Keratinocyte (primary cell): ENCODE data around the gene NAT10. TPM values are rescaled to one million over a fixed set of nuclear protein-coding genes. Genes with fewer than 3 reads are reported as not detected.
A peak's percentile ranks its signal among the peaks of the same experiment; 100 is the strongest.

Source experiments
- DNase-seq: peaks from one replicate; pipeline ENCODE4 v3.0.0-alpha.2; 2011; ENCODE audit warnings: low read depth, missing footprints, low spot score
- FAIRE-seq: peaks from 2 replicates; lab custom pipeline; 2011; peaks lifted over from hg19 to GRCh38; lab: Jason Lieb, UNC
- H2AFZ ChIP-seq: 2 replicates; pipeline ENCODE4 v1.6.0; 2012; ENCODE audit warnings: low read length, control low read depth, inconsistent platforms; ENCODE audit not compliant: control insufficient read depth
- H3K27ac ChIP-seq: 2 replicates; pipeline ENCODE4 v1.5.1; 2011; ENCODE audit warnings: low read length; ENCODE audit not compliant: control insufficient read depth, insufficient read depth
- H3K27me3 ChIP-seq: 3 replicates; pipeline ENCODE4 v1.6.0; 2011; ENCODE audit warnings: low read length; ENCODE audit not compliant: control insufficient read depth, insufficient read depth; ENCODE audit errors: extremely low read depth
- H3K36me3 ChIP-seq, 2 experiments: 2 replicates in 1 of 2; 3 replicates in 1 of 2; pipeline ENCODE4 v1.5.1; 2011; ENCODE audit warnings: low read length in 2 of 2, mild to moderate bottlenecking in 1 of 2; ENCODE audit not compliant: control insufficient read depth in 2 of 2, insufficient read depth in 2 of 2; ENCODE audit errors: extremely low read depth in 1 of 2
- H3K4me1 ChIP-seq: 3 replicates; pipeline ENCODE4 v1.5.1; 2011; ENCODE audit warnings: low read length; ENCODE audit not compliant: control insufficient read depth, insufficient read depth; ENCODE audit errors: extremely low read depth
- H3K4me2 ChIP-seq: 3 replicates; pipeline ENCODE4 v1.6.0; 2011; ENCODE audit warnings: low read depth, low read length; ENCODE audit not compliant: control insufficient read depth, insufficient read depth; ENCODE audit errors: extremely low read depth
- H3K4me3 ChIP-seq, 3 experiments: fragments of 200-600 bp in 1 of 3; sonication (generic) in 1 of 3; 2 replicates in 2 of 3; 3 replicates in 1 of 3; pipeline ENCODE4 v1.5.1; 2011 to 2016; ENCODE audit warnings: low read length in 3 of 3, mild to moderate bottlenecking in 3 of 3, control low read depth in 2 of 3, inconsistent platforms in 1 of 3, low read depth in 1 of 3, mixed read lengths in 1 of 3, mixed run types in 1 of 3, moderate library complexity in 1 of 3; ENCODE audit not compliant: control insufficient read depth in 2 of 3, insufficient read depth in 2 of 3; ENCODE audit errors: extremely low read depth in 1 of 3
- H3K79me2 ChIP-seq: 2 replicates; pipeline ENCODE4 v1.6.0; 2012; ENCODE audit warnings: low read length; ENCODE audit not compliant: control insufficient read depth, insufficient read depth
- H3K9ac ChIP-seq: 3 replicates; pipeline ENCODE4 v1.6.0; 2011; ENCODE audit warnings: low read length; ENCODE audit not compliant: control insufficient read depth, insufficient read depth; ENCODE audit errors: extremely low read depth
- H3K9me1 ChIP-seq: 3 replicates; pipeline ENCODE4 v1.6.0; 2011; ENCODE audit warnings: low read length; ENCODE audit not compliant: control insufficient read depth, insufficient read depth; ENCODE audit errors: extremely low read depth
- H3K9me3 ChIP-seq: 2 replicates; pipeline ENCODE4 v1.5.1; 2012; ENCODE audit warnings: low read depth, low read length; ENCODE audit not compliant: control insufficient read depth
- H4K20me1 ChIP-seq: 3 replicates; pipeline ENCODE4 v1.6.0; 2011; ENCODE audit warnings: low read length; ENCODE audit not compliant: control insufficient read depth, insufficient read depth; ENCODE audit errors: extremely low read depth
- CTCF ChIP-seq, 3 experiments: IDR thresholded peaks in 1 of 3; conservative IDR thresholded peaks in 1 of 3; optimal IDR thresholded peaks in 1 of 3; 2 replicates in 2 of 3; 3 replicates in 1 of 3; pipeline versions ENCODE3 to v1.5.1; 2011; ENCODE audit warnings: low read length in 3 of 3, mild to moderate bottlenecking in 3 of 3, moderate library complexity in 2 of 3, control low read depth in 1 of 3, inconsistent platforms in 1 of 3; ENCODE audit not compliant: insufficient read depth in 2 of 3; ENCODE audit errors: extremely low read depth in 1 of 3
- EZH2 ChIP-seq: IDR thresholded peaks from one replicate; pipeline ENCODE4 v1.6.1; 2012; ENCODE audit warnings: inconsistent platforms, mild to moderate bottlenecking, low read length, moderate library complexity
- dilution Hi-C: fragments of 300-500 bp; cut with MboI; formaldehyde crosslinking; loops from one replicate; pipeline ENCODE4 v1.7.0; 2020; ENCODE audit warnings: low sequenced_read_pairs; ENCODE audit not compliant: extremely low pct_ligation_motif_present
- polyA plus RNA-seq, 5 experiments: library from polyadenylated mRNA; depleted of rRNA in 3 of 5; stranded (reverse) in 3 of 5; stranded (forward) in 1 of 5; unstranded in 1 of 5; fragments of >200 nt; gene quantifications; 1 replicate in 1 of 5; 2 replicates in 3 of 5; 3 replicates in 1 of 5; pipeline versions ENCODE4 v1.2.1 to v1.2.3, GENCODE V29; 2011 to 2012; ENCODE audit warnings: missing spikeins in 2 of 5, low read depth in 1 of 5, low replicate concordance in 1 of 5

Gene NAT10
- polyA plus RNA-seq, 1 donor (not counting 4 experiments of a cell fraction or from before 2014, with no cell fraction given), result 44.0 TPM

GRCh38 chr11:34174412-34175041 lies 69.1 kb downstream of the NAT10 start:
- H3K4me1 ChIP-seq, result peaks cover 14% of the 10 kb centered on the region
- no peaks in the 10 kb centered on the region for H3K27me3 ChIP-seq
- H3K9me3 ChIP-seq, result no peaks in the 10 kb centered on the region
- H3K9me1 ChIP-seq, result no peaks in the 10 kb centered on the region
- H3K36me3 ChIP-seq, result no peaks in the 10 kb centered on the region
- no peak for DNase-seq
- FAIRE-seq, result no peak
- TF ChIP-seq EZH2 (no peak), CTCF (optimal IDR thresholded peaks at IDR 0.05 in 1 of 3, IDR thresholded peaks at IDR 0.05 in 1 of 3, conservative IDR thresholded peaks at IDR 0.05 in 1 of 3; ENCODE audit: extremely low read depth in 1 of 3, insufficient read depth in 2 of 3, low read length in 3 of 3) (peak; percentile 75 to 99 (median 98))
- no peak overlapping the region for H3K27ac ChIP-seq
- H3K4me3 ChIP-seq, result peak overlapping the region in 1 of 3 experiments; percentile 43
- peak overlapping the region; percentile 16 for H3K9ac ChIP-seq
- no peaks in the 10 kb centered on the region for H4K20me1 ChIP-seq
- no peaks in the 10 kb centered on the region for H3K79me2 ChIP-seq
- no peak overlapping the region for H2AFZ ChIP-seq
- dilution Hi-C loops, result no loop called here
- H3K4me2 ChIP-seq, result peak overlapping the region; percentile 73

DNA sequence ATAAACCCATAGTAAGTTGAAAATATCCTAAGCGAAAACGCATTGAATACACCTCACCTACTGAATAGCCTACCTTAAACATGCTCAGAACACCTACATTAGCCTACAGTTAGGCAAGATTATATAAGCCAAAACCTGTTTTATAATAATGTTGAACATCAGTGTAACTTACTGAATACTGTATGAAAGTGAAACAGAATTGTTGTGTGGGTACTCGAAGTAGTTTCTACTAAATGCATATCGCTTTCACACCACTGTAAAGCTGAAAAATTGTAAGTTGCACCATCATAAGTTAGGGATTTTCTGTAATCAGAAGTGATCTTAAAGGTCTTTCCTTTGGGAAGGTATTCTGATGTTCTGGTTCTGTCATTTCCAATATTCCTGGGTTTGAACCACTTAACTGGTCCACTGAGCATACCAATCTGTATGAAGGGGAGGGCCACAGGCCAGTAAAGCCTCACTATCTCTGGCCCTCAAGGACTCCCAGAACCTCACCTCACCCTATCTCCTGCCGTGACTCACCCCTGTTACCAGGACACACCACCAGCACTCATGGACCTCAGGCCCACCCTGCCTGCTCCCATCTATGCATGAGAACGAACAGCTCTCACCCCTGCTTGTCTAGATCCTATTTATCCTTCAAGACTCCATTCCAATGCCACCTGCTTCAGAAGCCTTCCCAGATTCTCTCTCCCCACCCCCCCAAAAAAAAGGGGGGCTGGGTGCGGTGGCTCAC lies 70.0 kb downstream of the NAT10 start:
- Histone ChIP-seq H3K27me3 (no peaks in the 10 kb centered on the region), H3K9ac (no peak overlapping the region), H3K4me3 (no peak overlapping the region), H4K20me1 (no peaks in the 10 kb centered on the region), H3K36me3 (no peaks in the 10 kb centered on the region), H3K27ac (no peak overlapping the region), H2AFZ (no peak overlapping the region), H3K79me2 (no peaks in the 10 kb centered on the region), H3K4me1 (peaks cover 14% of the 10 kb centered on the region), H3K4me2 (no peak overlapping the region), H3K9me3 (no peaks in the 10 kb centered on the region), H3K9me1 (no peaks in the 10 kb centered on the region)
- FAIRE-seq (no peak), DNase-seq (no peak)
- TF ChIP-seq EZH2 (no peak), CTCF (optimal IDR thresholded peaks at IDR 0.05 in 1 of 3, IDR thresholded peaks at IDR 0.05 in 1 of 3, conservative IDR thresholded peaks at IDR 0.05 in 1 of 3; ENCODE audit: extremely low read depth in 1 of 3, insufficient read depth in 2 of 3, low read length in 3 of 3) (no peak)
- dilution Hi-C loops, result no loop called here
